Esophagus (tissue), 2 donors: Measurements from ENCODE around the gene DAB1. TPM values are rescaled to one million over a fixed set of nuclear protein-coding genes. Genes with fewer than 3 reads are reported as not detected.

Source experiments
- H3K27ac ChIP-seq, 2 donors: one replicate each; pipeline ENCODE4 v1.5.1; 2013; ENCODE audit warnings: low read depth in 2 of 2, mild to moderate bottlenecking in 2 of 2, inconsistent platforms in 1 of 2, low read length in 1 of 2, moderate library complexity in 1 of 2
- H3K27me3 ChIP-seq, 2 donors: one replicate each; pipeline ENCODE4 v1.6.1; 2013; ENCODE audit warnings: low read length in 2 of 2, control low read depth in 1 of 2, mild to moderate bottlenecking in 1 of 2; ENCODE audit not compliant: insufficient read depth in 2 of 2, control insufficient read depth in 1 of 2
- H3K36me3 ChIP-seq, 2 donors: one replicate each; pipeline ENCODE4 v1.6.1; 2013; ENCODE audit warnings: low read length in 1 of 2; ENCODE audit not compliant: control insufficient read depth in 2 of 2, insufficient read depth in 2 of 2
- H3K4me1 ChIP-seq, 2 donors: one replicate each; pipeline ENCODE4 v1.6.1; 2013; ENCODE audit warnings: low read length in 1 of 2; ENCODE audit not compliant: control insufficient read depth in 2 of 2, insufficient read depth in 2 of 2
- H3K4me3 ChIP-seq, 2 donors: one replicate each; pipeline ENCODE4 v1.5.1; 2013; ENCODE audit warnings: low read length in 2 of 2, mild to moderate bottlenecking in 2 of 2, low read depth in 1 of 2, moderate library complexity in 1 of 2
- H3K9me3 ChIP-seq, 2 donors: one replicate each; pipeline ENCODE4 v1.6.1; 2013; ENCODE audit warnings: mild to moderate bottlenecking in 2 of 2, low read depth in 1 of 2, low read length in 1 of 2, moderate library complexity in 1 of 2; ENCODE audit not compliant: control insufficient read depth in 2 of 2, insufficient read depth in 1 of 2
- WGBS, 2 donors: extraction: QIAGEN DNeasy Blood & Tissue Kit; methylation state at CpG; one replicate each; pipeline ENCODE4 v1.1.7; 2013; 5-methylcytosine and 5-hydroxymethylcytosine counted together
- polyA plus RNA-seq, 2 donors: library from polyadenylated mRNA; stranded (reverse); fragments of 200-250 nt; gene quantifications; one replicate each; pipeline ENCODE4 v1.2.3, GENCODE V29; 2013
- donor health status: healthy with polysubstance abuse.
- donor health status: Bipolar disorder and iron deficiency.

Gene DAB1
- polyA plus RNA-seq, 2 donors: 0.04 TPM; not detected in 1

GRCh38 chr1:57163325-57163724 is 260.5 kb downstream of the DAB1 start:
- Histone ChIP-seq H3K27ac (no peak overlapping the region), H3K9me3 (no peaks in the 10 kb centered on the region), H3K27me3 (no peaks in the 10 kb centered on the region), H3K4me3 (no peak overlapping the region), H3K4me1 (peaks cover 0 to 2% of the 10 kb centered on the region in 2 donors), H3K36me3 (no peaks in the 10 kb centered on the region)
- 68 to 70% methylated on average over 5 of the region's 5 CpGs for WGBS, 2 donors

GRCh38 chr1:57162607-57163261 is 261.1 kb downstream of the DAB1 start:
- Histone ChIP-seq H3K36me3 (no peaks in the 10 kb centered on the region), H3K27me3 (no peaks in the 10 kb centered on the region), H3K27ac (no peak overlapping the region), H3K4me3 (no peak overlapping the region), H3K9me3 (no peaks in the 10 kb centered on the region), H3K4me1 (peaks cover 0 to 2% of the 10 kb centered on the region in 2 donors)
- 71 to 74% methylated on average over 4 of the region's 4 CpGs for WGBS, 2 donors

- Histone ChIP-seq H3K4me3 (no peak overlapping the region), H3K27me3 (no peaks in the 10 kb centered on the region), H3K27ac (no peak overlapping the region), H3K9me3 (no peaks in the 10 kb centered on the region), H3K4me1 (peaks cover 0 to 2% of the 10 kb centered on the region in 2 donors), H3K36me3 (no peaks in the 10 kb centered on the region)
- 80 to 84% methylated on average over 4 of the region's 4 CpGs for WGBS, 2 donors
Observed at GRCh38 chr1:57160594-57160993, 263.3 kb downstream of the DAB1 start.

- H3K4me3 ChIP-seq: no peak overlapping the region
- no peaks in the 10 kb centered on the region for H3K27me3 ChIP-seq
- no peak overlapping the region for H3K27ac ChIP-seq
- WGBS, 2 donors: 60 to 68% methylated on average over 1 of the region's 1 CpG
- H3K36me3 ChIP-seq: no peaks in the 10 kb centered on the region
- H3K9me3 ChIP-seq: no peaks in the 10 kb centered on the region
- H3K4me1 ChIP-seq: peaks cover 0 to 2% of the 10 kb centered on the region in 2 donors
Observed at GRCh38 chr1:57158604-57158998, 265.3 kb downstream of the DAB1 start.

GRCh38 chr1:57157818-57158603 is 265.8 kb downstream of the DAB1 start:
- H3K4me3 ChIP-seq: no peak overlapping the region
- no peaks in the 10 kb centered on the region for H3K9me3 ChIP-seq
- H3K27me3 ChIP-seq: no peaks in the 10 kb centered on the region
- WGBS, 2 donors: 62 to 69% methylated on average over 8 of the region's 8 CpGs
- no peak overlapping the region for H3K27ac ChIP-seq
- H3K4me1 ChIP-seq: peaks cover 0 to 2% of the 10 kb centered on the region in 2 donors
- no peaks in the 10 kb centered on the region for H3K36me3 ChIP-seq

GRCh38 chr1:57156907-57157306 is 267.0 kb downstream of the DAB1 start:
- H3K27me3 ChIP-seq: no peaks in the 10 kb centered on the region
- H3K9me3 ChIP-seq: no peaks in the 10 kb centered on the region
- H3K36me3 ChIP-seq: no peaks in the 10 kb centered on the region
- H3K27ac ChIP-seq: no peak overlapping the region
- H3K4me3 ChIP-seq: no peak overlapping the region
- 65 to 82% methylated on average over 3 of the region's 3 CpGs for WGBS, 2 donors
- H3K4me1 ChIP-seq: no peaks in the 10 kb centered on the region

- Histone ChIP-seq H3K27ac (no peak overlapping the region), H3K36me3 (no peaks in the 10 kb centered on the region), H3K27me3 (no peaks in the 10 kb centered on the region), H3K4me3 (no peak overlapping the region), H3K4me1 (no peaks in the 10 kb centered on the region), H3K9me3 (no peaks in the 10 kb centered on the region)
- WGBS, 2 donors: 78 to 89% methylated on average over 2 of the region's 2 CpGs
Observed at GRCh38 chr1:57146100-57146499, 277.8 kb downstream of the DAB1 start.

- H3K27ac ChIP-seq: no peak overlapping the region
- H3K4me1 ChIP-seq: no peaks in the 10 kb centered on the region
- no peak overlapping the region for H3K4me3 ChIP-seq
- H3K9me3 ChIP-seq: no peaks in the 10 kb centered on the region
- 72 to 74% methylated on average over 2 of the region's 2 CpGs for WGBS, 2 donors
- no peaks in the 10 kb centered on the region for H3K36me3 ChIP-seq
- H3K27me3 ChIP-seq: no peaks in the 10 kb centered on the region
Observed at GRCh38 chr1:57142999-57143398, 280.9 kb downstream of the DAB1 start.

- Histone ChIP-seq H3K36me3 (no peaks in the 10 kb centered on the region), H3K4me1 (no peaks in the 10 kb centered on the region), H3K4me3 (no peak overlapping the region), H3K9me3 (no peaks in the 10 kb centered on the region), H3K27ac (no peak overlapping the region), H3K27me3 (no peaks in the 10 kb centered on the region)
- 83 to 85% methylated on average over 2 of the region's 2 CpGs for WGBS, 2 donors
Observed at GRCh38 chr1:57142169-57142568, 281.7 kb downstream of the DAB1 start.
